NCI-H1694 (cell line): ENCODE data around the gene PLAAT2.

ENCODE experiments used
- DNase-seq: peaks from one replicate; lab custom pipeline; 2025; lab: John Stamatoyannopoulos, UW

Gene PLAAT2

GRCh38 chr11:63518548-63518947 is 44.6 kb downstream of the PLAAT2 start:
- no peak for DNase-seq

GRCh38 chr11:63517156-63517555 is 46.0 kb downstream of the PLAAT2 start:
- no peak for DNase-seq

- no peak for DNase-seq
Observed at GRCh38 chr11:63516109-63516508, 47.1 kb downstream of the PLAAT2 start.

- DNase-seq, result no peak
Observed at GRCh38 chr11:63512816-63513215, 50.4 kb downstream of the PLAAT2 start.

- DNase-seq, result no peak
Observed at GRCh38 chr11:63511048-63511748, 52.0 kb downstream of the PLAAT2 start.

- no peak for DNase-seq
Observed at GRCh38 chr11:63510360-63511047, 52.7 kb downstream of the PLAAT2 start.

- no peak for DNase-seq
Observed at GRCh38 chr11:63508745-63509144, 54.4 kb downstream of the PLAAT2 start.

- DNase-seq, result no peak
Observed at GRCh38 chr11:63508009-63508408, 55.2 kb downstream of the PLAAT2 start.

- no peak for DNase-seq
Observed at GRCh38 chr11:63507511-63507910, 55.7 kb downstream of the PLAAT2 start.

GRCh38 chr11:63506876-63507275 is 56.3 kb downstream of the PLAAT2 start:
- no peak for DNase-seq

- DNase-seq, result no peak
Observed at GRCh38 chr11:63505857-63506528, 57.2 kb downstream of the PLAAT2 start, which contains the start of gene LGALS12. Gene LGALS12 (plus strand): TSS chr11:63506084. CDS start chr11:63506459, 375 bp downstream.

- DNase-seq, result no peak
Observed at GRCh38 chr11:63504933-63505586, 58.1 kb downstream of the PLAAT2 start.

GRCh38 chr11:63504054-63504453 is 59.1 kb downstream of the PLAAT2 start:
- no peak for DNase-seq

- DNase-seq, result no peak
Observed at GRCh38 chr11:63503492-63503891, 59.7 kb downstream of the PLAAT2 start.
